ENCODE results near the gene BCL2L11. TPM values are rescaled to one million over a fixed set of nuclear protein-coding genes. Genes with fewer than 3 reads are reported as not detected.

BCL2L11 gene
- total and polyA plus RNA-seq, 12 donors: 1.4 to 14.5 (median 6.8) TPM

- no peak overlapping the region for H3K27ac ChIP-seq
- TF ChIP-seq CTCF (IDR thresholded peaks at IDR 0.05): no peak
- 55 to 58% methylated on average over 2 of the region's 2 CpGs for WGBS, 2 donors
- H3K4me1 ChIP-seq: peaks cover 0 to 1% (median 0%) of the 10 kb centered on the region in 9 donors
- no peak overlapping the region for H3K4me3 ChIP-seq
- intact Hi-C loops (cut with DNase I): no loop called here
- H3K27me3 ChIP-seq: peaks cover 0 to 11% (median 3%) of the 10 kb centered on the region in 7 donors
- DNase-seq (no peak), ATAC-seq (no peak)
- no peaks in the 10 kb centered on the region for H3K9me3 ChIP-seq
- no peaks in the 10 kb centered on the region for H3K36me3 ChIP-seq
These were observed 14.8 kb upstream of the BCL2L11 start for GRCh38 chr2:111105926-111106325.

- 95 to 97% methylated on average over 5 of the region's 5 CpGs for WGBS, 2 donors
- Histone ChIP-seq H3K4me1 (no peaks in the 10 kb centered on the region), H3K27me3 (peaks cover 0 to 15% (median 3%) of the 10 kb centered on the region in 7 donors), H3K36me3 (no peaks in the 10 kb centered on the region), H3K9me3 (no peaks in the 10 kb centered on the region), H3K27ac (no peak overlapping the region), H3K4me3 (no peak overlapping the region)
- DNase-seq (no peak), ATAC-seq (no peak)
- intact Hi-C loops (cut with DNase I): no loop called here
- TF ChIP-seq CTCF (IDR thresholded peaks at IDR 0.05): no peak
These were observed 14.0 kb upstream of the BCL2L11 start for GRCh38 chr2:111106706-111107105.

- H3K4me3 ChIP-seq: no peak overlapping the region
- no peaks in the 10 kb centered on the region for H3K4me1 ChIP-seq
- peaks cover 0 to 29% (median 20%) of the 10 kb centered on the region in 7 donors for H3K27me3 ChIP-seq
- no peak for TF ChIP-seq CTCF (IDR thresholded peaks at IDR 0.05)
- 94 to 98% methylated on average over 2 of the region's 2 CpGs for WGBS, 2 donors
- intact Hi-C loops (cut with DNase I): no loop called here
- H3K9me3 ChIP-seq: no peaks in the 10 kb centered on the region
- ATAC-seq (no peak), DNase-seq (no peak)
- H3K27ac ChIP-seq: no peak overlapping the region
- H3K36me3 ChIP-seq: no peaks in the 10 kb centered on the region
These were observed 11.9 kb upstream of the BCL2L11 start for GRCh38 chr2:111108745-111109271.

GRCh38 chr2:111111101-111111755 is 9.5 kb upstream of the BCL2L11 start:
- Histone ChIP-seq H3K4me1 (no peaks in the 10 kb centered on the region), H3K4me3 (no peak overlapping the region), H3K9me3 (no peaks in the 10 kb centered on the region), H3K27ac (no peak overlapping the region), H3K36me3 (no peaks in the 10 kb centered on the region), H3K27me3 (peaks cover 0 to 53% (median 39%) of the 10 kb centered on the region in 7 donors)
- intact Hi-C loops (cut with DNase I): loop anchor here in 7 of 10 donors (2.0 to 10.0 kb wide), 5 partner anchors 22 to 594 kb away; no protein-coding TSS in a partner anchor
- ATAC-seq: no peak
- TF ChIP-seq CTCF (IDR thresholded peaks at IDR 0.05): no peak
- no peak for DNase-seq
- WGBS, 2 donors: 94 to 97% methylated on average over 4 of the region's 4 CpGs
